Neural progenitor cell (in vitro differentiated cells): ENCODE measurements around the gene TSPYL1.

ENCODE experiments used
- CTCF ChIP-seq: fragments of 200-600 bp; sonication (generic); IDR thresholded peaks from 2 replicates; pipeline ENCODE4 v1.5.1; 2017; ENCODE audit warnings: antibody characterized with exemption, mild to moderate bottlenecking
- EZH2 ChIP-seq: fragments of 200-600 bp; sonication (generic); IDR thresholded peaks from 2 replicates; pipeline ENCODE4 v1.6.1; 2017; ENCODE audit warnings: antibody characterized with exemption, mild to moderate bottlenecking, moderate library complexity
- EZH2phosphoT487 ChIP-seq: fragments of 200-600 bp; sonication (generic); IDR thresholded peaks from 2 replicates; pipeline ENCODE4 v1.6.1; 2017; ENCODE audit warnings: antibody characterized with exemption

GRCh38 chr6:116314218-116314617 lies 34.5 kb upstream of the TSPYL1 start:
- no peak for TF ChIP-seq CTCF
- TF ChIP-seq EZH2, result no peak
- TF ChIP-seq EZH2phosphoT487, result no peak
